ENCODE results near the gene STARD4. TPM values are rescaled to one million over a fixed set of nuclear protein-coding genes. Genes with fewer than 3 reads are reported as not detected.

Gene STARD4
- total and polyA plus RNA-seq, 9 of the 15 experiments (the other 6 are each of a cell fraction or from before 2014, with no cell fraction given), result 28.4 to 88.0 (median 34.0) TPM

DNA sequence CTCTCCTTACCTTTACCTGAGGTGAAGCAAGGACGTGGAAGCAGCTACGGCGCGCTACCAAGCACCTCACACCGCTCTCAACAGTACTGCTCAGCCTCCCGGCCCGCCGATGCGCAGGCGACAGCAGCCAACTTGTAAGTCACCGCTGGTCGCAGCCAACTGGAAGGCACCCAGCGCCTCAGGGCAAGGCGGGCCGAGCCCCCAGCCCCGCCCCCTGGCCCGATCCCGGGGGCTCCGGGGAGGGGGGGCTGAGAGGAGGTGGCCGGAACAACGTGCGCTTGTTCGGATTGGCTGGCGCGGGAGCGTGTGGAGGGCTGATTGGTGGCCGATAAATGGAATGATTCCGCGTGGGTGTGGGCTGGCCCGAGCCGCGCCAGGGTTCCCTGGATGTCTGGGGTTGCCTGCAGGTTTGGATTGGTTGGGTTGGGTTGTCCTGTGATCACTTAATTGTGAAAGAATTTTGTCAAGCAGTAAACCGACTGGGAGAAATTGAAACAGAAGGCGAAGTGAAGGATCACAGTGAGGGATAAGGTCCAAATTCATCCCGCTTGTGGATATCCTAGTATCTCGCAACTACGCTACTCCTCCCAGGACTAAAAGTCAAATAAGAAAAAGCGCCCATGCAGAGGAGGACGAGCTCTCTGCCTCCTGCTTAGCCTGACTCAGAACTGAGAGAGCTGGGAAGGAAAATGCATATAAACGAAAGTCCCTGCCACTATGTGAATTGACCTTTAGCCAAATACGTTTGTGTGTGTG, at the start of gene STARD4 (continued):
- TF ChIP-seq, protein P1, sequence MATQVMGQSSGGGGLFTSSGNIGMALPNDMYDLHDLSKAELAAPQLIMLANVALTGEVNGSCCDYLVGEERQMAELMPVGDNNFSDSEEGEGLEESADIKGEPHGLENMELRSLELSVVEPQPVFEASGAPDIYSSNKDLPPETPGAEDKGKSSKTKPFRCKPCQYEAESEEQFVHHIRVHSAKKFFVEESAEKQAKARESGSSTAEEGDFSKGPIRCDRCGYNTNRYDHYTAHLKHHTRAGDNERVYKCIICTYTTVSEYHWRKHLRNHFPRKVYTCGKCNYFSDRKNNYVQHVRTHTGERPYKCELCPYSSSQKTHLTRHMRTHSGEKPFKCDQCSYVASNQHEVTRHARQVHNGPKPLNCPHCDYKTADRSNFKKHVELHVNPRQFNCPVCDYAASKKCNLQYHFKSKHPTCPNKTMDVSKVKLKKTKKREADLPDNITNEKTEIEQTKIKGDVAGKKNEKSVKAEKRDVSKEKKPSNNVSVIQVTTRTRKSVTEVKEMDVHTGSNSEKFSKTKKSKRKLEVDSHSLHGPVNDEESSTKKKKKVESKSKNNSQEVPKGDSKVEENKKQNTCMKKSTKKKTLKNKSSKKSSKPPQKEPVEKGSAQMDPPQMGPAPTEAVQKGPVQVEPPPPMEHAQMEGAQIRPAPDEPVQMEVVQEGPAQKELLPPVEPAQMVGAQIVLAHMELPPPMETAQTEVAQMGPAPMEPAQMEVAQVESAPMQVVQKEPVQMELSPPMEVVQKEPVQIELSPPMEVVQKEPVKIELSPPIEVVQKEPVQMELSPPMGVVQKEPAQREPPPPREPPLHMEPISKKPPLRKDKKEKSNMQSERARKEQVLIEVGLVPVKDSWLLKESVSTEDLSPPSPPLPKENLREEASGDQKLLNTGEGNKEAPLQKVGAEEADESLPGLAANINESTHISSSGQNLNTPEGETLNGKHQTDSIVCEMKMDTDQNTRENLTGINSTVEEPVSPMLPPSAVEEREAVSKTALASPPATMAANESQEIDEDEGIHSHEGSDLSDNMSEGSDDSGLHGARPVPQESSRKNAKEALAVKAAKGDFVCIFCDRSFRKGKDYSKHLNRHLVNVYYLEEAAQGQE (IDR thresholded peaks at IDR 0.05; ENCODE audit: borderline replicate concordance), result no peak; the same call in 1 of the 2 replicates
- TF ChIP-seq, protein P1 (CRISPR knock-in tag; IDR thresholded peaks at IDR 0.05; ENCODE audit: low read depth), result no peak; the same call in 1 of the 2 replicates
- TF ChIP-seq CBX3 (IDR thresholded peaks at IDR 0.05; ENCODE audit: borderline replicate concordance in 1 of 2, low read length in 2 of 2) (peak in 1 of 2 experiments; percentile 23; a peak in 1 of 3 replicates), ZFP1 (CRISPR knock-in tag; IDR thresholded peaks at IDR 0.05) (no peak), NONO (IDR thresholded peaks at IDR 0.05; ENCODE audit: low read depth in 2 of 2, low read length in 1 of 2) (peak; percentile 27 to 58; a peak in 1 of 4 replicates), TAL1 (IDR thresholded peaks at IDR 0.05) (no peak), NFXL1 (CRISPR knock-in tag; IDR thresholded peaks at IDR 0.05) (no peak), MCM5 (IDR thresholded peaks at IDR 0.05; ENCODE audit: low read depth) (no peak), TOE1 (IDR thresholded peaks at IDR 0.05; ENCODE audit: borderline replicate concordance) (peak; percentile 41; the same call in 1 of the 2 replicates), TOE1 (CRISPR knock-in tag; IDR thresholded peaks at IDR 0.05; ENCODE audit: borderline replicate concordance, low read depth) (no peak), NRF1 (conservative IDR thresholded peaks at IDR 0.05 in 1 of 2, IDR thresholded peaks at IDR 0.05 in 1 of 2) (peak; percentile 90 to 91), MBD2 (IDR thresholded peaks at IDR 0.05; ENCODE audit: borderline replicate concordance, low read depth) (no peak; the same call in 1 of the 2 replicates)

Data from K562 (cell line).